SHP77 treated with DMSO at 0.1 percent for 48 hours (cell line): ENCODE measurements around the gene ACACB.

ENCODE experiments used
- DNase-seq: peaks from one replicate; lab custom pipeline; 2025; lab: John Stamatoyannopoulos, UW

ACACB gene

DNA sequence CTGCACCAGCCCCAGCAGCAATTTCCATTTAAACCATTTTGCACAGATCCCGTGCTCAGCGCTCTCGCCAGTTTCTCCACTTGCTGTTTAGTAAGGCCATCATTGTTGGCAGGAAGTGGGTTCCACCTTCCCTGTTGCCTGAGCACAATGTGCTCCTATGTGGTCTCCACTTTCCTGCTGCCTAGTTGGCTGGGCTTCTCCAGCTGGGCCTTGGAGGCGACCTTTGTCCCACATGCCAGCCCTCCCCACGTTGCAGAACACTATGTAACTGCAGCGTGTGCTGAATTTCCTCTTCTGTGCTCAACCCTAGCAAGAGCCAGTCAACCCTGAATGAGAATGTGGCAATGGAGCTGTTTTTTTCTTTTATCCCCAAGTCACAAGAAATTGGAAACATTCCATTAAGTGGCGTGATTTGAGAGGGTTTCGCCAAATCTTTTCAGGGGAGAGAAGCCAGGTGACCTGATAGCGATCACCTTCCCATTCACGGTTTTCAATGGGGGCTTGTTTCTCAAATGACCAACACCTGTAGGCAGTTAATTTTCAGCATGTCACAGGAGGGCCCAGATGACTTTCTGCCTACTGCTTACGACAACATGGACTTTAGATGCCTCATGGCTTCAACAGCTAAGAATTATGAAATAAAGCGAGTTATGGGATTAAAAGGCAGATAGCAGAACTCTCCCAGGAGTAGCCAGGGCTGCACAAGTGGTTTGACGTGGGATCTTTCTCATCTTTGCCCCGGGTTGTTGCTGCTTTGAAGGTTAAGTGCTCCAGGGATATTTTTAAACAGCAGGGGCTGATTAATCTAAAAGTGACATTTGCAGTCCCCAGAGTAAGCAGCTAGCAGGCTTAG, at the start of gene ACACB:
TSS of gene ACACB (plus strand) at position 830 of the 853 bp plus-strand sequence. CDS start 22,819 bp downstream, outside the sequence.
- no peak for DNase-seq

DNA sequence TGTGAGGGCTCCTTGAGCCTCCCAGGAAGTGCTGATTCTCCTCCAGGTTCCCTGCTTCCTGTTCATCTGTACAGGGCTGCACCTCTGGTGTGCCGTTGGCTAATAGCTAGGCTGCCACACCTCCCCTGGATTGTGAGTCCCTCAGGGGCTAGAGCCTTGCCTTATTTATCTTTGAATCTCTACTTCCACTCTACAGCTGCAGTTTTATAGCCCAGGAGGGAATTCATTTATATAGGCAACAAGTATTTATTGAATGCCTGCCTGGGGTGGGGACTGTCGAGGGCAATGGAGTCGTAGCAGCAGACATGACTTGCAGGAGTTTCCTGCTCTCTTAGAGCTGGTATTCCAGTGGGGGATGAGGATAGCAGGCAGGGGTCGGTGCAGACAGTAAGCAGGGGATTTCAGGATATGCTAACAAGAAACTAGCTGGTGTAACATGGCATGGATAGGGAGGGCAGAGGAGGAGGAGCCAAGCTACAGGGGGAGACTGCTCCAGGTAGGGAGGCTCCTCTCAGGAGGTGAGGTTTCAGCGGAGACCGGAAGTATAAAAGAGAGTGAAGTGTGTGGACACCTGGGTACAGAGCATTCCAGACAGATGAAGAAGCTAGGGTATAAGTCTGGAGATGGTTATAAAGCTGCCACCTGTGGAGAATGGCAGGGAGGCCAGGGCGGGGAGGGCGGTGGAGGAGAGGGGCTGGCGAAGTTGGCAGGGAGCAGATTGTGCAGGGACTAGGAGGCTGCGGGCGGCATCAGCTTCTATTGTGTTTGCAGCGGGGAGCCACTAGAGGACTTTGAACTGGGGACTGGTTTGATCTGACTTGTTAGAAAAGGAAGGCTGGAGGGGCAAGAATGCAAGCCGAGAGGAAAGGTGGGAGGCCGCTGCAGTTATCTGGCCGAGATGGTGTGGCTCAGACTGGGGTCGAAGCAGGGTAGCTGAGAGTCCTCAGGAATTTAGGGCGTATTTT, 46.8 kb upstream of the ACACB start:
- no peak for DNase-seq

DNA sequence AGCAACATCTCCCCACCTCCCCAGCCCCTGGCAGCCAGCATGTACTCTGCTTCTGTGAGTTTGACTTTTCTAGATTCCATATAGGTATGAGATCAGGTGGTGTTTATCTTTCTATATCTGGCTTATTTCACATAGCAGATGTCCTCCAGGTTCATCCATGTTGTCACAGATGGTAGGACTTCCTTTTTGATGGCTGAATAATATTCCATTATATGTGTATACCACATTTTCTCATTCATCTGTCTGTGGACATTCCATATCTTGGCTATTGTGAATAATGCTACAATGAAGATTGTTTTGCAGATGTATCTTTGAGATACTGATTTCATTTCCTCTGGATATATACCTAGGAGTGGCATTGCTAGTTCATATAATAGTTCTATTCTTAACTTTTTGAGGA, 41.5 kb upstream of the ACACB start:
- no peak for DNase-seq

DNA sequence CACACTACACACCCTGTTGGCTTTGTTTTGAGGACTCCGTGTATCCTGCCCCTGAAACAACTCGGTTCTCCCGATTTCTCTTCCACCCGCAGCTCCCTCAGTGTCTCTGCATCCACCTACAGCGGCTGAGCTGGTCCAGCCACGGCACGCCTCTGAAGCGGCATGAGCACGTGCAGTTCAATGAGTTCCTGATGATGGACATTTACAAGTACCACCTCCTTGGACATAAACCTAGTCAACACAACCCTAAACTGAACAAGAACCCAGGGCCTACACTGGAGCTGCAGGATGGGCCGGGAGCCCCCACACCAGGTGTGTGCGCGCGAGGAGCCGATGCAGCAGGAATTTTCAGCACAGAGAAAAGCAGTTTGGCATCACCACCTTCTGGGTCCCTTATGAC, 33.6 kb upstream of the ACACB start:
- DNase-seq = no peak

DNA sequence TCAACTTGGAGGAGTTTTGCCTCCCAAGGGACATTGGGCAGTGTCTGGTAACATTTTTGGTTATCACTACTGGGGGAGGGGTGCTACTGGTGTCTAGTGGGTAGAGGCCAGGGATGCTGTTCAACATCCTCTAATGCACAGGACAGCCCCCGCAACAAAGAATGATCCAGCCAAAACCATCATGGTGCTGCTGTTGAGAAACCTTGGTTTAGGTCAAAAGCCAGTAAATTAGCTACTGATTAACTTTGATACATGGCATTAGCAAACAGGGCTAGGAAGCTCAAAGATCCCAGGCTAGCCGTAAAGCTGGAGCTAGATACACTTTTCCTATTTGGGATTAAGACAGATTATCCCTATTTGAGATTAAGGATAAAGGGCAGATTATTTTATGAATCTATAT, 32.0 kb upstream of the ACACB start:
- no peak for DNase-seq

DNA sequence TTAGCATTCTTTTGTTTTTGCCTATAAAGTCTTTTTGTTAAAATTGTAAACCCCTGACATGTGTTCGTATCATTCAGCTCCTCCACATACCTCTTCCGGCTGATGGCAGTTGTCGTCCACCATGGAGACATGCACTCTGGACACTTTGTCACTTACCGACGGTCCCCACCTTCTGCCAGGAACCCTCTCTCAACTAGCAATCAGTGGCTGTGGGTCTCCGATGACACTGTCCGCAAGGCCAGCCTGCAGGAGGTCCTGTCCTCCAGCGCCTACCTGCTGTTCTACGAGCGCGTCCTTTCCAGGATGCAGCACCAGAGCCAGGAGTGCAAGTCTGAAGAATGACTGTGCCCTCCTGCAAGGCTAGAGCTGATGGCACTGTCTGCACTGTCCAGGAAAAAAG, 30.8 kb upstream of the ACACB start:
- no peak for DNase-seq

DNA sequence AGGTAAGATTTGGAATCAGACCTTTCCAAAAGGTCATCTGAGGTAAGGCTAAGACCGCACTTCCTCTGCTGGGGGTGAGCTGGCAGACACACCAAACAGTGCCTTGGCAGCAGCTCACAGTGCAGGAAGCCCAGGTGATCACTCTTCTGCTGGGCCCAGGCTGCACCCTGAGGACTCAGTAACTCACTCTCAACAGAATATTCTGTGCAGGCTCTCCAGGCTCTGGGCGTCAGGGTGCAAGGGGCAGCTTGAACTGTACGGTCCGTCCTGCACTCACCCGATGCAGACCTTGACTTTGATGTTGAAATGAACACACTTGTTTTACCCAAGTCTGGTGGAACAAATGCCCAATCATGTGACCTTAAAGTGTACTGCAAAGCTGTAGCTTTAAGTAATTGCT, 29.1 kb upstream of the ACACB start:
- DNase-seq = no peak

DNA sequence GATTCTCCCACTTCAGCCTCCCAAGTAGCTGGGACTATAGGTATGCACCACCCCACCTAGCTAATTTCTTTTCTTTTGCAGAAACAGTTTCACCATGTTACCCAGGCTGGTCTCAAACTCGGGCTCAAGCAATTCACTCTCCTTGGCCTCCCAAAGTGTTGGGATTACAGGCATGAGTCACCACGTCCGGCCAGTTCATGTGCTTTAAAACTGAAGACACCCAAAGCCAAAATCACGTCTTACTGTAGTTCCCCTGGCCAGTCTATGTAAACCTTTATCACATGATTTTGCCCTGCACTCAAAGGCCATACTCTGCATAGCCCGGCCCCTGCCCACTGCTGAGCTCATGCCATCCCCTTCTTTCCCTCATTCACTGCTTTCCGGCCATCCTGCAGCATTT, 27.6 kb upstream of the ACACB start:
- no peak for DNase-seq

DNA sequence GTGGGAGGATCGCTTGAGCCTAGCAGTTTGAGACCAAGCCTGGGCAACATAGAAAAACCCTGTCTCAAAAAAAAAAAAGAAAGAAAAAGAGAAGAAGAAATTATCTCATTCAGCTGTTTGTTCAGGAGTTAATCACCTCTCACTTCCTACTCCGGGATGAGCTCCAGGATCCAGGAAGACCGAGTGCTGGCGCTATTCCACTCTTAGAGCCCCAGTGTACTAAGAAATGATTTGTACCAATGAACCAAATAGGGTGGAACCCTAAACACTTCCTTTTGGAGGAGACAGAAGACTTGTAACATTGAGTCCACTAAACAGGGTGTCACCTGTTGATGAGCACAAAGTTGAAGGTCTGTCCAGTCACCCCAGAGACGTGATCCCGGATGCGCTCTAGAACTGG, 26.7 kb upstream of the ACACB start:
- no peak for DNase-seq

DNA sequence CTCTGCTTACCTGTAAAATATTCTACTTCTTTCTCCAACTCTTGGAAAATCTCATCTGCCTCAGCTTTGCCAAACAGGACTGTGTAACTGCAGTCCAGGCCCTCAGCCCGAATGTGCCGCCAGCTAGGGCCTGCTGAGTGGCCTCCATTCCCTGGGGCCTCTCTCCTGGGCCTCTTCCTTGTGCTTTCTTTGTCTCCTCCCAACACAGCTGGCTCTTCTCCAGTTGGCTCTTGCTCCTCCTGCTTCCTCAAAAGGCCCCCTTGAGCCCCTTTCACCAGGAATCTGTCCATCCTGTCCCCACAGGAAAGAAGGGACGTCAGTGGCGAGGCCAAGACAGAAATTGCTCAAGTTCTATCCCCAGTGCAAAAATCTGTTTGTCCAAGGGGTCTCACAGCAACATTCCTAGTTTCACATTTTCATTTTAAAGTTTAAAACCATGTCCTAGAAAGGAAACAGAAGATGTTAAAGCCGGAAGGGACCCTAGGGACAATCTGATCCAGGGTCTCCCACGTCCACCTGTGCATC, 23.8 kb upstream of the ACACB start:
- no peak for DNase-seq

DNA sequence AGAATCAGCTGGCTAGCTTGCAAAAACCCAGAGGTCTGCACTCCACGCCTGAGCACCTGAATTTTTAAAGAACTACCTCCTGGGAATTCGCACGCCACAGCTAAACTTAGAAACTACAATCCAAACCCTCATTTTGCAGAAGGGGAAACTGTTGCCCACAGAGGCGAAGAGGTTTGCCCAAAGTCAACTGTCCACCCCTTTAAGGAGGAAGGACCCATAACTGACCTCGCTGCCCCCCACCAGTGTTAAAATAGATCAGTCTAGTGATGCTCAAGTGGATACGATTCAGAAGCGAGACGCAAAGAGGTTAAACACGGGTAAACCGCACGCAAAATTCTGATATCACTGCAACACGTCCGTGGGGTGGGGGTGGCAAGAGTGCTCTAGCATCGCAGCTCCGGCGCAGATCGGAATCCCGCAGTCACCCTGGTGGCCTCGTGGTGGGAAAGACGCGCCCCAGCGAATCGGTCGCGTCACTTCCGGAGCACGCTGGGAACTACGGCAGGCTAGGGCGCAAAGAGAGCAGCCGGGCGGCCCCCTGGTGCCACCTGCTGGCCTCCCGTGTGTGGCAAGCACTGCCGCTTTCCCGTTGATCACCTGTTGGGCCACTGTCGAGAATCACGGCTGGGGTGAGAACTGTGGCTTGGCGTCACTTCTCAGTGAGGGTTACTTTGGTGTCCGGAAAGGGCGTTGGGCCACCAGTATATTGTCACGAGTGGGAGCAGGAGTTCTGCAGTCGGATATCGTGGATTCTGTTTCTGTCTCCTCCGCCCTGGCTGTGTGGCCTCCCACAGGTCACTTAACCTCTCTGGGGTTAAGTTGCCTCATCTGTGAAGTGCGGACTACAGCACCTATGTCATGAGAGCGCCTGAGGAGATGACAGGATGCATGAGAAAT, 23.1 kb upstream of the ACACB start, which contains the start of gene ALKBH2:
TSS of gene ALKBH2 (minus strand) at position 451 of the 897 bp plus-strand sequence. CDS start 686 bp downstream, outside the sequence.
- DNase-seq = peak; percentile 81

DNA sequence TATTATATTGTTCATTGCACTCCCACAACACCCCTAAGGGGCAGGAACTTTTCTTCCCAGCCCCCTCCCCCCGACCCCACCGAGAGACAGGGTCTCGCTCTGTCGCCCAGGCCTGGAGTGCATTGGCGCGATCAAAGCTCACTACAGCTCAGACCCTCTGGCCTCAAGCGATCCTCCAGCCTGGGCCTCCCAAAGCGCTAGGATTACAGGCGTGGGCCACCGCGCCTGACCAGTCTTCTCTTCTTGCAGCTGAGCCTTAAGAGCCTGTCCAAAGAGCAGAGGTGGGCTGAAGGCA, 19.3 kb upstream of the ACACB start:
- no peak for DNase-seq

DNA sequence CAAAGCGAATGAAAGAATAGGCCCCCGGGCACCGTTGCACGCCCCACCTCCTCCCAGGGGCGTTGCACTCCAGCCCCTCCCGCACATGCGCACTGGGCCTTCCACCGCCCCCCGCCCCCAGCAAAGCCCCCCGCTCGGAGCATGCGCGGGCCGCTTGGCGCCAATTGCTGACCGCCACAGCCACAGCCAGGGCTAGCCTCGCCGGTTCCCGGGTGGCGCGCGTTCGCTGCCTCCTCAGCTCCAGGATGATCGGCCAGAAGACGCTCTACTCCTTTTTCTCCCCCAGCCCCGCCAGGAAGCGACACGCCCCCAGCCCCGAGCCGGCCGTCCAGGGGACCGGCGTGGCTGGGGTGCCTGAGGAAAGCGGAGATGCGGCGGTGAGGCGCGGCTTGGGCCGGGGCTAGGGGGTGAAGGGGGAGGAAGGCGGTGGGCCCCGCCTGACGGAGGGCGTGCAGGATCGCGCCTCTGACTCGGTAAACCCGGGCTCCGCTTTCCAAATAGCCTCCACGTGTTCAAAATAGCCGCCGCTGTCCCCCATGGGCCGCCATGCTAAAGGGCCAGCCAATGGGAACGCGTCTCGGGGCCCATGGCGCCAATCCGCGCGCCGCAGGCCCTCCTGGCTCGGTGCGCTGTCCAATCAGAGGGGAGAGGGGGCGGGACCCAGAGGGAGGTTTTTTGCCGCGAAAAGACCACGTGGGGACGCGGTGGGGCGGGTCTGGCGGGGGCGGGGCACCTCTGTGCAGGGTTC, 18.8 kb upstream of the ACACB start, which contains the start of gene UNG:
TSS of gene UNG (plus strand) at position 163 of the 748 bp plus-strand sequence. CDS start at position 246, 83 bp downstream.
- peak; percentile 59 for DNase-seq

DNA sequence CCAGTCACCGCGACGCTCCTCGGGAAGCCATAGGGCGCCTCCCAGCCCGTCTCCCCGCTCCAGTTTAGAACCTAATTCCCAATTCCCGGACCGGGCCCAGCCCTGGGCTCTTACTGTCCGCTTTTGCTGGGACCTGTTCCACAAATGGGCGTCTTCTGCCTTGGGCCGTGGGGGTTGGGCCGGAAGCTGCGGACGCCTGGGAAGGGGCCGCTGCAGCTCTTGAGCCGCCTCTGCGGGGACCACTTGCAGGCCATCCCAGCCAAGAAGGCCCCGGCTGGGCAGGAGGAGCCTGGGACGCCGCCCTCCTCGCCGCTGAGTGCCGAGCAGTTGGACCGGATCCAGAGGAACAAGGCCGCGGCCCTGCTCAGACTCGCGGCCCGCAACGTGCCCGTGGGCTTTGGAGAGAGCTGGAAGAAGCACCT, 18.2 kb upstream of the ACACB start:
- DNase-seq = no peak

DNA sequence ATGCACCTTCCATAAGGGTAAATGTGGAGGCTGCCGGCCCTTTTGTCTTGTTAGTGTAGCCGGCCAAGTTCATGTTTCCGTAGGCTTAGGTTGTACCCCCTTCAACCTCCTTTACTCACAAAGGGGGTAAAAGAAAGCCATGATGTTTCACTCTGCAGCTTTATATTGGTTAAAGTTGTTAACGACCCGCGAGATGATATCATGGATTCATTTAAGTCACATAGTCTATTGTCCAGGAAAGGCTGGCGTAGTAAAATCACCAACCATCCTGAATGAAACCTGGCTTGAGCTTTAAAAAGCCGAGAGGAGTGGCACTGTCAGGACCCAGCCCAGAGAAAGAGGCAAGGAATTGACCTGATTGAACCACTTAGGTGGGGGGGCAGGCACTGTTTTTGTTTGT, 17.7 kb upstream of the ACACB start:
- no peak for DNase-seq

DNA sequence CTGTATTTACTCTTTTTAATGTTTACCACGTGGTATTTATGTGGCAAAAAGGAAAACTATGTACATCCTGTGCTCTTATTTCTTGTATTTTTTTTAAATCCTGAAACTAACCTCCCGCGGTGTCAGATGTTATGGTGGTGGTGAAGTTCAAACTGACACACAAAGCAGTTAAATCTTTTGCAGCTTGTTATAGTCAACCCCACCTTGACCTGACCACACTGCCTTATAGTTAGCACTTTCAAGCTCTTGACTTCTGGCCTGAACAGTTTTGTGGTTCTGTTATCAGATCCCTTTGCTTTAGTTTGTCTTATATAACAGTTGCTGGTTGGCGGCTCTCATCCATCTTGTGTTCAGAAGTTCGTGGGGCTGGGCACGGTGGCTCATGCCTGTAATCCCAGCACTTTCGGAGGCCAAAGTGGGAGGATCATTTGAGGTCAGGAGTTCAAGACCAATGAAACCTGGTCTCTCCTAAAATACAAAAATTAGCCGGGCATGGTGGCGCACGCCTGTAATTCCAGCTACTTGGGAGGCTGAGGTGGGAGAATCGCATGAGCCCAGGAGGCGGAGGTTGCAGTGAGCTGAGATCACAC, 16.9 kb upstream of the ACACB start:
- DNase-seq = no peak

DNA sequence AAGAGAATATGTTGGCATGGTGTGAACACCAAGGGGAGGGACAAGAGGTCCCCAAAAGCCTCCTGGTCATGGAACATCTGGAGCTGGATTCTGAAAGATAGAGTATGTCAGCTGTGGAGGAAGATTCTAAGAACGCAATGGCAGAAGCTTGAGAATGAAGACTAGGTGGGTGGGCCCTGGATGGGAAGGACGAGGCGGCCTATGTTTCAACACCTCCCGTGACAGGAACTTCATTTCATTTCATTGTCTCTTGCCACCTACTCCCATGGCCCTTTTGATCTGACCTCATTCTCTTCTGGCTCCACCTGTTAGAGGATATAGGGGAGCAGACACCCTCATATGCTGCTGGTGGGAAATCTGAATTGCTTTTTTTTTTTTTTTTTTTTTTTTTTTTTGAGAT, 15.6 kb upstream of the ACACB start:
- no peak for DNase-seq

DNA sequence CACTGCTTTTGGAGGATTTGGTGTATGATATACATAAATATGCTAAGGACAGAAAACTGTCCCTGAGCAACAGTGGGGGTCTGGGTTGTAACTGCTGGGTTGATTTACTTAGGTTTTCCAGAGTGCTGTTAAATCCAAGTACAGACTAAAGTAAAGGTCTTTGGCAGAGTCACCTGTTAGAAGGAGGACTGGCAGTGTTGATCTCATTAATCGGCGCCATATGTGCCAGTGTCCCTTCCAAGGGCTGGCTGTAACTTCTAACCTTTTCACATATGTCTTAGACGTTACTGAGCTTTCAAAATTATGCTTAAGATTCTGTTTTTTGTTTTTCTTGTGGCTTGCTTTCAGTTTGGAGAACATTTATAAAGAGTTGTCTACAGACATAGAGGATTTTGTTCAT, 13.9 kb upstream of the ACACB start:
- no peak for DNase-seq

DNA sequence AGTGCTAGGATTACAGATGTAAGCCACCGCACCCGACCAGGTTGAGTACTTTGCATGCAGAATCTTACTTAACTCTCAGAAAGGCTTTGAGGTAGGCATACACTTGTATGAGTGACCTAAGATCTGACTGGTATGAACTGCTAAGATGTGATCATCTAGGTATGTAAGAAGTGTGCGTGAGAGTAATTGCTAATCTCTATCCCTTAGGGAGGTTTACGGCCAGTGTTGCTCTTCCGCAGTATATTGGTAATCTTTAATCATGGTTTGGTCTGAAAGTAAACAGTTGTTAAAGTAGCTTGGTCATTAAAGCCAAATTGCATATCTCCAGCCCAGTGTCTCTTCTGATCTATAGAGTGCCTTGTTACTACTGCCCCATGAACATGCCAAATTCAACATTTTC, 11.2 kb upstream of the ACACB start:
- DNase-seq = no peak

DNA sequence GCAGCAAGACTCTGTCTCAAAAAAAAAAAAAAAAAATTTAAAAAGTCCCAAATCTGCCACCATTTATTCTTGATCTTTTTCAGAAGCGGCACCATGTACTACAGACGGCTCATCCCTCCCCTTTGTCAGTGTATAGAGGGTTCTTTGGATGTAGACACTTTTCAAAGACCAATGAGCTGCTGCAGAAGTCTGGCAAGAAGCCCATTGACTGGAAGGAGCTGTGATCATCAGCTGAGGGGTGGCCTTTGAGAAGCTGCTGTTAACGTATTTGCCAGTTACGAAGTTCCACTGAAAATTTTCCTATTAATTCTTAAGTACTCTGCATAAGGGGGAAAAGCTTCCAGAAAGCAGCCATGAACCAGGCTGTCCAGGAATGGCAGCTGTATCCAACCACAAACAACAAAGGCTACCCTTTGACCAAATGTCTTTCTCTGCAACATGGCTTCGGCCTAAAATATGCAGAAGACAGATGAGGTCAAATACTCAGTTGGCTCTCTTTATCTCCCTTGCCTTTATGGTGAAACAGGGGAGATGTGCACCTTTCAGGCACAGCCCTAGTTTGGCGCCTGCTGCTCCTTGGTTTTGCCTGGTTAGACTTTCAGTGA, 6.5 kb upstream of the ACACB start:
- no peak for DNase-seq
